Transverse colon (tissue), 4 donors: ENCODE data around the gene LSAMP. TPM values are rescaled to one million over a fixed set of nuclear protein-coding genes. Genes with fewer than 3 reads are reported as not detected.

ENCODE experiments used
- DNase-seq: peaks from one replicate; pipeline ENCODE4 v3.0.0-alpha.2; 2019
- H3K27ac ChIP-seq, 4 donors: fragments of 200-600 bp; sonication (generic); 2 replicates each; pipeline ENCODE4 v1.5.1; 2016 to 2018; ENCODE audit warnings: inconsistent platforms in 4 of 4
- H3K27me3 ChIP-seq: fragments of 200-600 bp; sonication (generic); 2 replicates; pipeline ENCODE4 v1.5.1; 2017; ENCODE audit warnings: inconsistent platforms
- H3K36me3 ChIP-seq, 4 donors: fragments of 200-600 bp; sonication (generic); 2 replicates each; pipeline ENCODE4 v1.5.1; 2017 to 2019; ENCODE audit warnings: inconsistent platforms in 4 of 4
- H3K4me1 ChIP-seq, 4 donors: fragments of 200-600 bp; sonication (generic); 2 replicates each; pipeline ENCODE4 v1.5.1; 2017 to 2020; ENCODE audit warnings: inconsistent platforms in 4 of 4
- H3K4me3 ChIP-seq, 4 donors: fragments of 200-600 bp; sonication (generic); 1 replicate in 1 of 4; 2 replicates in 3 of 4; pipeline versions ENCODE4 v1.5.1 to v1.6.1; 2017 to 2019; ENCODE audit warnings: inconsistent platforms in 4 of 4
- H3K9me3 ChIP-seq, 2 donors: fragments of 200-600 bp; sonication (generic); 2 replicates each; pipeline ENCODE4 v1.5.1; 2017 to 2019; ENCODE audit warnings: inconsistent platforms in 2 of 2
- CTCF ChIP-seq, 5 experiments: fragments of 200-600 bp in 3 of 5; fragments of 450-650 bp in 2 of 5; sonication (generic) in 3 of 5; IDR thresholded peaks; 1 replicate in 2 of 5; 2 replicates in 3 of 5; pipeline ENCODE4 v1.5.1; 2016 to 2017; ENCODE audit warnings: antibody characterized with exemption in 5 of 5, inconsistent platforms in 3 of 5, mild to moderate bottlenecking in 2 of 5, moderate library complexity in 1 of 5
- EP300 ChIP-seq: sonication (generic); formaldehyde crosslinking; IDR thresholded peaks from one replicate; pipeline ENCODE4 v1.6.1; 2017; ENCODE audit warnings: antibody characterized with exemption, low read depth
- POLR2A ChIP-seq: fragments of 450-650 bp; IDR thresholded peaks from one replicate; pipeline ENCODE4 v1.6.1; 2016; ENCODE audit warnings: antibody characterized with exemption, mild to moderate bottlenecking, moderate library complexity
- POLR2AphosphoS5 ChIP-seq, 3 donors: sonication (generic); formaldehyde crosslinking; IDR thresholded peaks; one replicate each; pipeline ENCODE4 v1.6.1; 2016; ENCODE audit warnings: antibody characterized with exemption in 3 of 3
- WGBS, 2 donors: methylation state at CpG; one replicate each; pipeline ENCODE4 v1.1.5; 2018; ENCODE audit warnings: low coverage in 1 of 2; 5-methylcytosine and 5-hydroxymethylcytosine counted together
- in situ Hi-C, 4 donors: fragments of 200-750 bp; cut with MboI; loops; one replicate each; pipeline versions ENCODE4 v1.15.0 to v1.15.1; 2017; ENCODE audit warnings: low sequenced_read_pairs in 3 of 4, low pct_ligation_motif_present in 1 of 4, low pct_unique_long_range_greater_than_20kb in 1 of 4
- intact Hi-C: fragments of 100-400 bp; cut with DNase I; formaldehyde crosslinking; loops from one replicate; pipeline ENCODE4 v1.15.1; 2023; ENCODE audit warnings: low total_unique reads
- total RNA-seq, 4 donors: library from RNA; depleted of rRNA; stranded (reverse); fragments of >200 nt; gene quantifications; one replicate each; pipeline ENCODE4 v1.1.0, GENCODE V29; 2016

LSAMP gene
- total RNA-seq, 4 donors from 2014 or later: 3.4 to 8.2 (median 5.4) TPM

- Histone ChIP-seq H3K9me3 (no peaks in the 10 kb centered on the region), H3K27me3 (no peaks in the 10 kb centered on the region), H3K4me1 (no peaks in the 10 kb centered on the region), H3K36me3 (no peaks in the 10 kb centered on the region), H3K27ac (no peak overlapping the region), H3K4me3 (no peak overlapping the region)
- in situ Hi-C loops: no loop called here
- TF ChIP-seq EP300 (no peak), POLR2AphosphoS5 (IDR thresholded peaks at IDR 0.05) (no peak), CTCF (IDR thresholded peaks at IDR 0.05) (no peak), POLR2A (no peak)
- DNase-seq: no peak
- intact Hi-C loops: no loop called here
- 76 to 86% methylated on average over 1 of the region's 1 CpG for WGBS, 2 donors
These were observed 413.1 kb downstream of the LSAMP start for GRCh38 chr3:116032176-116032575.

GRCh38 chr3:116030131-116030850 is 415.0 kb downstream of the LSAMP start:
- Histone ChIP-seq H3K27ac (no peak overlapping the region), H3K36me3 (no peaks in the 10 kb centered on the region), H3K4me3 (no peak overlapping the region), H3K4me1 (no peaks in the 10 kb centered on the region), H3K9me3 (no peaks in the 10 kb centered on the region), H3K27me3 (no peaks in the 10 kb centered on the region)
- in situ Hi-C loops: no loop called here
- WGBS, 2 donors: 78 to 88% methylated on average over 5 of the region's 5 CpGs
- DNase-seq: no peak
- intact Hi-C loops: no loop called here
- TF ChIP-seq CTCF (IDR thresholded peaks at IDR 0.05): no peak
- TF ChIP-seq POLR2AphosphoS5 (IDR thresholded peaks at IDR 0.05): no peak
- TF ChIP-seq POLR2A: no peak
- no peak for TF ChIP-seq EP300

- H3K4me1 ChIP-seq: no peaks in the 10 kb centered on the region
- DNase-seq: no peak
- 70 to 73% methylated on average over 2 of the region's 2 CpGs for WGBS, 2 donors
- no peaks in the 10 kb centered on the region for H3K36me3 ChIP-seq
- no peak overlapping the region for H3K4me3 ChIP-seq
- in situ Hi-C loops: no loop called here
- no peak overlapping the region for H3K27ac ChIP-seq
- TF ChIP-seq POLR2A (no peak), POLR2AphosphoS5 (IDR thresholded peaks at IDR 0.05) (no peak), EP300 (no peak), CTCF (IDR thresholded peaks at IDR 0.05) (no peak)
- intact Hi-C loops: no loop called here
- no peaks in the 10 kb centered on the region for H3K27me3 ChIP-seq
- no peaks in the 10 kb centered on the region for H3K9me3 ChIP-seq
These were observed 416.0 kb downstream of the LSAMP start for GRCh38 chr3:116029266-116029665.

GRCh38 chr3:116028157-116028556 is 417.1 kb downstream of the LSAMP start:
- no peak for TF ChIP-seq POLR2A
- no peak for TF ChIP-seq POLR2AphosphoS5 (IDR thresholded peaks at IDR 0.05)
- TF ChIP-seq CTCF (IDR thresholded peaks at IDR 0.05): no peak
- no peak for TF ChIP-seq EP300
- Histone ChIP-seq H3K27me3 (no peaks in the 10 kb centered on the region), H3K9me3 (no peaks in the 10 kb centered on the region), H3K36me3 (no peaks in the 10 kb centered on the region), H3K4me1 (no peaks in the 10 kb centered on the region), H3K4me3 (no peak overlapping the region), H3K27ac (no peak overlapping the region)
- WGBS, 2 donors: 74% methylated on average over 1 of the region's 1 CpG; no CpG with 5 or more reads in 1 of the 2 donors
- in situ Hi-C loops: no loop called here
- intact Hi-C loops: no loop called here
- DNase-seq: no peak
